Stimulated activated CD4-positive, alpha-beta T cell treated with anti-CD3 and anti-CD28 coated beads, Interleukin-1b, Interleukin-23, amount 100 ng/mL, for 4 hours (primary cell): ENCODE measurements around the gene ZNF418.
"Not testable (repeated sequence)": the region's sequence is repeated elsewhere in the genome, so short reads cannot be mapped to it uniquely, and the experiment has no call there.

ENCODE experiments used
- DNase-seq, 2 donors: peaks; one replicate each; pipeline ENCODE4 v3.0.0-alpha.2; 2020; ENCODE audit warnings: low read depth in 2 of 2

ZNF418 gene

GRCh38 chr19:57934820-57935665 is at the start of gene ZNF418:
TSS of gene ZNF418 (minus strand) at chr19:57935402. CDS start at chr19:57933822, 1,580 bp downstream.
- DNase-seq, result no peak

DNA sequence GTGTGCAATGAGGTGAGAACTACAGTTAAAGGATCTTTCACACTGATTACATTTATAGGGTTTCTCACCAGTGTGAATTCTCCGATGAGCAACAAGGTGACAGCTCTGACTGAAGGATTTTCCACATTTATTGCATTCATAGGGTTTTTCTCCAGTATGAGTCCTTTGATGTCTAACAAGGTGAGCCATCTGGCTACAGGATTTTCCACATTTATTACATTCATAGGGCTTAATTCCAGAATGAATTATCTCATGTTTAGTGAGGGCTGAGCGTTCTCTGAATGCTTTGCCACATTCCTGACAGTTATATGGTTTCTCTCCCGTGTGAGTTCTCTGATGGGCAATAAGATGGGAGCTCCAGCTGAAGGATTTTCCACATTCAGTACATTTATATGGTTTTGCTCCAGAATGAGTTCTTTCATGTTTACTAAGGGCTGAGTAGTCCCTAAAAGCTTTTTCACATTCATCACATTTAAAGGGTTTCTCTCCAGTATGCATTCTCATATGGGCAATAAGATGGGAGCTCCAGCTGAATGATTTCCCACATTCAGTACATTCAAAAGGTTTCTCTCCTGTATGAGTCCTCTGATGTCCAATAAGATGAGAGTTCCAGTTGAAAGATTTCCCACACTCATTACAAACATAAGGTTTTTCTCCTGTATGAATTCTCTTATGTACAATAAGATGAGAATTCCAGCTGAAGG is 43.5 kb upstream of the ZNF418 start:
- DNase-seq, result no peak

GRCh38 chr19:57974434-57974833 is 39.2 kb upstream of the ZNF418 start, which contains the start of gene C19orf18:
TSS of gene C19orf18 (minus strand) at chr19:57974534. CDS start at chr19:57974432, 102 bp downstream.
- no peak for DNase-seq

DNA sequence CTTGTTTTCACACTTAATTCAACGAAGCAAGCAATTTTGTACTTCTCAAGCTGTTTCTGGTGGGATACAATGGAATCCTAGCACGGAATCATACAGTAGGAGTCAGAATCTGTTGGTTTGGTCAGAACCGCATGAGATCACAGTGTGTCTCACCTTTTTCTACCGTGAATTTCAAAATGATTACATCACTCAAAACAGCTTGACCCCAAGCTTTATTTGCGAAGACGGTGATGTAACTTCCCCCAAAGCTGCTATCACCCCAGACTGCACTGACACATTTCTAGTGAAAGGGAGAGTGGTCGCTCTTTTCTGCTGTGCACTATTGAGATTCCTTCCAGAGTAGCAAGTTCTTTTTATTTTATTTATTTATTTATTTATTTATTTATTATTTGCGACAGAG is 29.6 kb upstream of the ZNF418 start:
- no peak for DNase-seq

- no peak for DNase-seq
Observed at GRCh38 chr19:57961785-57962184, 26.6 kb upstream of the ZNF418 start.

- DNase-seq, result no peak
Observed at GRCh38 chr19:57954996-57955395, 19.8 kb upstream of the ZNF418 start.

DNA sequence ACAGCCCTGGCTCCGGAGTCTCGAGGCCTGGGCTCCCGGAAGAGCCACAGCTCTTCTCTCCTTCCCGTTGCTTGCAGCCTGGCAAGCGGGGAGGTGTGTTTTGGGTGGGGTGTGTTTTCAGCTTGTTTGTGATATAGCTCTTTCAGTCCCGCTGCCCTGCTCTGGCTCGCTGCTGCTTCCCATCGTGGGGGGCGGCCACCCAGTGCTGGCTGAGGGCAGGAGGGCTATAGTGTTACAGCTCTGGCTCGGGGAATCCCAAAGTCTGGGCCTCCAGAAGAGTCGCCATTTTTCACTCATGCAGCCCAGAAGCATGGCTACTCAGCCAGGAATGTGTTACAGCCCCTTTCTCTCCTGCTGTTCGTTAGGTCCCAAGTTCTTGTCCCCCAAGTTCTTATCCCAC is 14.5 kb upstream of the ZNF418 start:
- DNase-seq, result no peak

DNA sequence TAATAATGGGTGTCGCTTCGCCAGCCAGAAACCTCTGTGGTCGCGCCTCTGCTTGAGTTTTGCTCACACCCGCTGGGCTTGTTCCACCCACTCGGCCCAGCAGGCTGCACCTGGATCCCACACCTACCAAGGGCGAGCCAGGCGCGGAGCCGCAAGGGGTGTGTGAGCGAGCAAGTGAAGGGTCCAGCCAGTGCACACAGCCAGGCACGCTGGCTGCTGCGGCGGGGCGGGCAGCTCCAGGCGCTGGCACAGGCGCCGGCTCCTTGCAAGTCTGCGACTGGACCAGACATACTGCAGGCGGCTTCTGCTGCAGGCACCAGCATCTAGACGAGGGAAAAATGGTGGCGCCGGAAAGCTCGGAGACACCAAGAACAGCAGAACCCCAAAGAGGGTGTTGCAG is 14.1 kb upstream of the ZNF418 start:
- no peak for DNase-seq

DNA sequence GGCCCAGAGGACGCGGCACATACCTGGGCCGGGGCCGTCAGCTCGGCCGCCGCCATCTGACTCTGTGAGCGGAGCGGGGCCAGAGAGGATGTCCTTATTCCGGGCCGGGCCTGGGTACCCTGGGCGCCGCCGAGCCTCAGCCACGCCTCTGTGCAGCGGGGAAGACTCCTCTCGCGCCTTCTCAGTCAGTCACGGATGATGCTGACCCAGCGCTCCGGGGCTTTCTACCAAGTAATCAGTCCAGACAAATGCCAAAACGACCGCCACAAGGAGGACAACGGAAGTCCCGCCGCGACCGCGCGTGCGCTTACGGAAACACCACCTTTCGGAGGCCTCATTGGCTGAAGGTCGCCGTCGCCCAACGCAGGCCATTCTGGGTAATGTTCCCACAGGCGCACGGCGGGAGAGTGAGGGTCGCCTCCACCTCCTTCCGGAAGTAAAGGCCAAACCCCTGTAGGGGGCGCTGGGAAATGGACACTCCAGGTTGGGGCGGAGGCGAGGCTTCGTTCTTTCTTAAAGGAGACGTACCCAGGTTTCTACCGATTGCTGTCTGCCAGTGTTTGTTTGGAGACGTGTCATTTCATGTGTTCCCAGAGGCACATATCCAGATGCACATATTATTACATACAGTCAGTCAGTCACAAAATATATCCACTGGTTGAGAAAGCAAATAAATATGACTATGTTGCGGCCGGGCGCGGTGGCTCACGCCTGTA is 12.4 kb upstream of the ZNF418 start, which contains the start of gene ZNF256:
Gene ZNF256 (minus strand): TSS at position 288 of the 716 bp plus-strand sequence. CDS start 232 bp downstream, at position 56.
- peak; percentile 75 to 84 for DNase-seq

- no peak for DNase-seq
Observed at GRCh38 chr19:57947088-57947418, 11.9 kb upstream of the ZNF418 start.

- no peak for DNase-seq
Observed at GRCh38 chr19:57946316-57946715, 11.1 kb upstream of the ZNF418 start.

DNA sequence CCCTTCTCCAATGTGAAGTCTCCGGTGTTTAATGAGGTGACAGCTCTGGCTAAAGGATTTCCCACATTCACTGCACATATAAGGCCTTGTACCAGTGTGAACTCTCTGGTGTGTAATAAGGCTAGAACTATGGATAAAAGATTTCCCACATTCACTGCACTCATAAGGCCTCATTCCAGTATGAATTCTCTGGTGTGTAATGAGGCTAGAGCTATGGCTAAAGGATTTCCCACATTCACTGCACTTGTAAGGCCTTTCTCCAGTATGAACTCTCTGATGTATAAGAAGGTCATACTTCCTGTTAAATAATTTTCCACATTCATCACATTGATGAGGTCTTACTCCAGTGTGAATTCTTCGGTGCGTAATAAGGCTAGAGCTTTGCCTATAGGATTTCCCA is 6.4 kb upstream of the ZNF418 start:
- DNase-seq, result no peak

GRCh38 chr19:57935731-57936130 is 529 bp upstream of the ZNF418 start:
- no peak for DNase-seq

DNA sequence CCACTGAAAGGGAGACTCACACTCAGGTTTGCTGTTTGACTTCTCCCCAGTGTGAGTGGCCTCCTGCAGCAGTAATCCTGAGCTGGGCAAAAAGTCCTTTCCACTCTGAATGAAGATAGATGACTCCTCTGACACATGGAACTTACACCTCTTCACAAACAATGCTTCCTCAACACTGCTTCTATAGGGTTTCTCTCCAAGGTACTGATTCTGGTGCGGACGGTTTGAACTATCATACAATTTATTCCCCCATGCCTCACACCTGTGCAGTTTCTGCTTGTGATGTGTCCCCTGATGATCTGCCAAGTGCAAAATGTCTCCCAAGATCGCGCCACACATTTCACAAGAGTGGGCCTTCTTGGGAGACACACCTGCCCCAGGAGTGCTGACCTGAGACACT is 7.6 kb downstream of the ZNF418 start:
- DNase-seq, result no peak

DNA sequence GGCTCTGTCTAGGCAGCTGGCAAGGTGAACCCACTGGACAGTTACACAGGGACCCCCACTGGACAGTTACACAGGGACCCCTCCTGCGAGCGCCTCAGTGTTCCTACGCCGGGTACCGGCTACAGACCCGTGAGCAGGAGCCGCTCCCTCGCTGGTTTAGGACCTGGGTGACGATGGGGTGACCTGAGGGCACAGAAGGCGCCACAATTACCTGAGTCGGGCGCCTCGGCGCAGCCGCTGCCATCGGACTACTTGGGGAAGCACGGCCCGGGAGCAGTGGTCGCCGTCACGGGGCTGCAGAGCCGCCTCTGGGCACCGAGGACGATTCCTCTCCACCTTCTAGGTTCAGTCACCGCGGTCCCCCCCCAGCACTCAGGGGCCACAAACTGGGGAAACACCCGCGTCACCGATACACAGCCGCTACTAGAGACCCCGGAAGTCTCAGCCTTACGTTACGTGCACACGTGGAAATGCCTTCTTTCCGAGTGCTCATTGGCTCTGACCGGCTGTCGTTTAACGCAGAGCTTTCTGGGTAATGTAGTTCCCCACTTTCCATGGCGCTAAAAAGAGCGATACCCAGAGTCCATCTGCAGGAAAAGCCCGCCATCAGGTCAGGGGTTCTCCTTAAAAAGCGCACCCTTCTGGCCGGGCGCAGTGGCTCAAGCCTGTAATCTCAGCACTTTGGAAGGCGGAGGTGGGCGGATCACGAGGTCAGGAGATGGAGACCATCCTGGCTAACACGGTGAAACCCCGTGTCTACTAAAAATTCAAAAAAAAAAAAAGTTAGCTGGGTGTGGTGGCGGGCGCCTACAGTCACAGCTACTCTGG is 18.8 kb downstream of the ZNF418 start, which contains the start of gene ZNF417:
Gene ZNF417 (minus strand): TSS at position 425 of the 828 bp plus-strand sequence. CDS start 181 bp downstream, at position 244.
- DNase-seq, result peak; percentile 59 to 69

DNA sequence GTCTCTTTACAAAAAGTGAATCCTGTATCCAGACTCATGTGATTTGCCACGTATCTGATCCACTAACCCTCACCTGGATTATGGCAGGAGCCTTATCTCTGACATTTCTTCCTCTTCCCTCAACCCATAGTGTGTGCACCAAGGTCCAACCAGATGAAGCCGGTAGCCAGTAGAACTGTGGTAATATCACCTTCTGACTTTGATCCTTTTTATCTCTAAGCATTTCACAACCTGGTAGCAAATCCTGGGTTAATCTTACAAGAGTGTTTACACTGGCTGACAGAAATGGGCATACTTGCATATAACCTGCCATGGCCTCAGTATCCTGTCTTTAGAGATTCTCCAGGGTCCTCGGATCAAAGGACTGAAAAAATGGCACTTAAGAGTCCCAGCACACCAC is 20.7 kb downstream of the ZNF418 start:
- no peak for DNase-seq

- no peak for DNase-seq
Observed at GRCh38 chr19:57907394-57907793, 27.8 kb downstream of the ZNF418 start.

DNA sequence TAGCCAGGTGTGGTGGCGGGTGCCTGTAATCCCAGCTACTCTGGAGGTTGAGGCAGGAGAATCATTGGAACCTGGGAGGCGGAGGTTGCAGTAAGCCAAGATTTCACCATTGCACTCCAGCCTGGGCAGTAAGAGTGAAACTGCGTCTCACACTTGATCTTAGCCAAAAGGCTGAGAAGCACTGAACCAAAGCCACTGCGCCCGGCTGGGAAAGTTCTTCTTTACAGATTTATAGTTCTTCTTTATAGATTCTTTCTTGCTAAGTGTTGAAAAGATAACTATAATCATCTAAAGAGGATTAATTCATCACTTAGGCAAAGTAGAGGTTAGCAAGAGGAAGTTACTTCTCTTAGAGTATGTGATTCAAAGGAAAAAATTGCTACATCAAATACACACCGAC is 29.9 kb downstream of the ZNF418 start:
- DNase-seq, result no peak

DNA sequence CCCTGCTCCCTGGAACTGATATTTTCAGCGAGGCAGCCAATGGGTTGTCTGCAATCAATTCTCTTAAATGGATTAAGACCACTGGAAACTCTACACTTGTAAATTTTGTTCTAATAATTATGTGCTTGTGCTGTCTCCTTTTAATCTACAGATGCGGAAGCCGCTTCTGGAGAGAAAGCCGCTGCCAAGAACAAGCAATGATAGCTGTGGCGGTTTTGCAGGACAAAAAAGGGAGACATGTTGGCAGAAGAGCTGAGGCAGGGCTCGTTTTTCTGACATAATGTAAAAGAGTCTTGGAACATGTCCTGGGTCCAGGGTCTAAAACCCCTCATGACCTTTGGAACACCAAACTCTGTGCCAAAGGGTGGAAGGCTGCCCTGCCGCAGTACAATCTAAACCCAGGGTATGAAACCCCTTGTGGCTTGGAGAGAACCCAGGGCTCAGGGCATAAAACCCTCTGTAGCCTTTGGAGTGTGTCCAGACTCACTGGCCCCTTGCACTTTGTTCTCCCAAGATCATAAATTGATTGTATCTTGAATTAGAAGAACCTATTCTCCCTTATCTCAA is 31.5 kb downstream of the ZNF418 start:
- DNase-seq, result no peak

- DNase-seq, result no peak
Observed at GRCh38 chr19:57900311-57900710, 34.9 kb downstream of the ZNF418 start.

DNA sequence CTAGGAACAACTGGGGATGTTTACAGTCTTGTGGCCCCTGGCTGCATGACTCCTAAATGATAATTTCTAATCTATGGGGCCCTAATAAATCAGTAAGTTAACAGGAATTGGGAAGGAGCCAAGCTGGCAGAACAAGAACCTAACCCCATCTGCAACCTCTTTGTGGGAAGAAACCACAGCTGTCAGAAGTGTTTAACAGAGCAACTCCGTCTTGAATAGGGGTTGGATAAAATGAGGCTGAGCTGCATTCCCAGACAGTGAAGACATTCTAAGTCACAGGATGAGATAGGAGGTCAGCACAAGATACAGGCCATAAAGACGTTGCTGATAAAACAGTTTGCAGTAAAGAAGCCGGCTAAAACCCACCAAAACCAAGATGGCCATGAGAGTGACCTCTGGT is 44.5 kb downstream of the ZNF418 start:
- not testable (repeated sequence) for DNase-seq
